ENCODE measurements around the gene PPM1B.

DNA sequence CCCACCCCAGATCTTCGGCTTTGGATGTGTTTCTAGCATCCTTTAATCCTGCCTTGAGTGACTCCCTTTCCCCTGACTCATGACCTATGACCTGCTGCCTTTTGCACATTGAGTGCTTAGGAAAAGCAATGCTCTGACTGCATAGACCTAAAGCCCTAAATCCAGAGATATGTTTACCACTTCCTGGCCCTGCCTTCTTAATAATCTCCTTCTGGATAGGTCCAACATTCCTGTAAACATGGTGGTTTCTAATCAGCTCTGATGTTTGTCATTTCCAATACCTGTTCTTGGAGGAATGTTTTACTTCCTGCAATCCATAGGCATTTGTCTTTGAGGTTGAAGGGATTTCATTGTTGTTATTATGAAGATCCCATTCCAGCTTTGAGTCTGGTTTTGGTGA is 108.9 kb downstream of the PPM1B start:
- TF ChIP-seq POLR2AphosphoS5 (IDR thresholded peaks at IDR 0.05; ENCODE audit: low read depth, low read length) = no peak
- TF ChIP-seq POLR2A (IDR thresholded peaks at IDR 0.05; ENCODE audit: low read depth, low read length) = no peak
- no peak for TF ChIP-seq SPI1 (IDR thresholded peaks at IDR 0.05; ENCODE audit: low read depth, low read length)
- no peak for TF ChIP-seq TAF1 (IDR thresholded peaks at IDR 0.05; ENCODE audit: low read depth, low read length)
